ENCODE measurements around the gene ATP6V1G1. TPM values are rescaled to one million over a fixed set of nuclear protein-coding genes. Genes with fewer than 3 reads are reported as not detected.
A peak's percentile ranks its signal among the peaks of the same experiment; 100 is the strongest.

ATP6V1G1 gene
- total and polyA plus RNA-seq, 2 of the 13 experiments (the other 11 are each of a cell fraction or from before 2014, with no cell fraction given): 108 to 158 TPM

DNA sequence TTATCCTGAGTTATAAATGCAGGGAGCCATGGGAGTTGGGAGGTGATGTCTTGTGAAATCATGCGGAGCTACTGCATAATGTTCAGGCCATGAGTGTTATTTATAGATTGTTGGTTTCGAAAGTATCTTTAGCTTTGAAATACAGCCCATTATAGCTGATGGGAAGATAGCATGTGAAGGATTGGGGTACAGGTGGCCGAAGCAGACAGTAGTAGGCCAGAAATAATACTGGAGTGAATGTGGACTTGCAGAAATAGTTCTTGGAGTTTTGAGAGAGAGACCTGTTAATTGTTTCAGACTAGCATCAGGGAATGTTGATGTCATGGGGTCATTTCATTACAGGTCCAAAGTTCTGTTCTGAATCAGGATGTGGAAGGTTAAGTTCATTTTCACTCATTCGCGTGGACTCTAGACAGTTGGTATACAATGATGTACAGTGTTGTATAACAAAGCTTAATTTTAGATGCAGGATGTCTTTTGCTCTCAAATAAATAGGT, 3.8 kb downstream of the ATP6V1G1 start (continued):
- TF ChIP-seq BCLAF1 (IDR thresholded peaks at IDR 0.05): no peak
- no peak for TF ChIP-seq ZKSCAN8 (CRISPR knock-in tag; IDR thresholded peaks at IDR 0.05; ENCODE audit: borderline replicate concordance)
- TF ChIP-seq ZNF777 (CRISPR knock-in tag; IDR thresholded peaks at IDR 0.05): no peak
- TF ChIP-seq RARG (CRISPR knock-in tag; IDR thresholded peaks at IDR 0.05; ENCODE audit: low read depth): no peak
- TF ChIP-seq CEBPB (IDR thresholded peaks at IDR 0.05; ENCODE audit: borderline replicate concordance, low read depth, low read length): peak; percentile 84
- TF ChIP-seq, protein P1, sequence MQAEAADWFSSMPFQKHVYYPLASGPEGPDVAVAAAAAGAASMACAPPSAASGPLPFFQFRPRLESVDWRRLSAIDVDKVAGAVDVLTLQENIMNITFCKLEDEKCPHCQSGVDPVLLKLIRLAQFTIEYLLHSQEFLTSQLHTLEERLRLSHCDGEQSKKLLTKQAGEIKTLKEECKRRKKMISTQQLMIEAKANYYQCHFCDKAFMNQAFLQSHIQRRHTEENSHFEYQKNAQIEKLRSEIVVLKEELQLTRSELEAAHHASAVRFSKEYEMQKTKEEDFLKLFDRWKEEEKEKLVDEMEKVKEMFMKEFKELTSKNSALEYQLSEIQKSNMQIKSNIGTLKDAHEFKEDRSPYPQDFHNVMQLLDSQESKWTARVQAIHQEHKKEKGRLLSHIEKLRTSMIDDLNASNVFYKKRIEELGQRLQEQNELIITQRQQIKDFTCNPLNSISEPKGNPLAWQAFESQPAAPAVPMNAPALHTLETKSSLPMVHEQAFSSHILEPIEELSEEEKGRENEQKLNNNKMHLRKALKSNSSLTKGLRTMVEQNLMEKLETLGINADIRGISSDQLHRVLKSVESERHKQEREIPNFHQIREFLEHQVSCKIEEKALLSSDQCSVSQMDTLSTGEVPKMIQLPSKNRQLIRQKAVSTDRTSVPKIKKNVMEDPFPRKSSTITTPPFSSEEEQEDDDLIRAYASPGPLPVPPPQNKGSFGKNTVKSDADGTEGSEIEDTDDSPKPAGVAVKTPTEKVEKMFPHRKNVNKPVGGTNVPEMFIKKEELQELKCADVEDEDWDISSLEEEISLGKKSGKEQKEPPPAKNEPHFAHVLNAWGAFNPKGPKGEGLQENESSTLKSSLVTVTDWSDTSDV (CRISPR knock-in tag; IDR thresholded peaks at IDR 0.05): no peak
- TF ChIP-seq ZFP1 (CRISPR knock-in tag; IDR thresholded peaks at IDR 0.05): no peak
- no peak for TF ChIP-seq SETDB1 (CRISPR knock-in tag; IDR thresholded peaks at IDR 0.05; ENCODE audit: borderline replicate concordance)
- TF ChIP-seq GABPA (IDR thresholded peaks at IDR 0.05; ENCODE audit: low read depth, low read length): no peak
- TF ChIP-seq GABPA (CRISPR knock-in tag; IDR thresholded peaks at IDR 0.05; ENCODE audit: low read depth): no peak
- TF ChIP-seq TEF (CRISPR knock-in tag; IDR thresholded peaks at IDR 0.05): peak; percentile 84; the same call in 1 of the 2 replicates
- TF ChIP-seq MTA3 (CRISPR knock-in tag; IDR thresholded peaks at IDR 0.05): no peak
- 0 out of 4 replicates have a peak, but pooled peaks of 1 of the 2 experiments have one; percentile 16 for TF ChIP-seq KLF16 (CRISPR knock-in tag; IDR thresholded peaks at IDR 0.05)
- TF ChIP-seq ATM (IDR thresholded peaks at IDR 0.05; ENCODE audit: borderline replicate concordance): peak; percentile 97; the same call in 1 of the 2 replicates
- TF ChIP-seq, protein P2, sequence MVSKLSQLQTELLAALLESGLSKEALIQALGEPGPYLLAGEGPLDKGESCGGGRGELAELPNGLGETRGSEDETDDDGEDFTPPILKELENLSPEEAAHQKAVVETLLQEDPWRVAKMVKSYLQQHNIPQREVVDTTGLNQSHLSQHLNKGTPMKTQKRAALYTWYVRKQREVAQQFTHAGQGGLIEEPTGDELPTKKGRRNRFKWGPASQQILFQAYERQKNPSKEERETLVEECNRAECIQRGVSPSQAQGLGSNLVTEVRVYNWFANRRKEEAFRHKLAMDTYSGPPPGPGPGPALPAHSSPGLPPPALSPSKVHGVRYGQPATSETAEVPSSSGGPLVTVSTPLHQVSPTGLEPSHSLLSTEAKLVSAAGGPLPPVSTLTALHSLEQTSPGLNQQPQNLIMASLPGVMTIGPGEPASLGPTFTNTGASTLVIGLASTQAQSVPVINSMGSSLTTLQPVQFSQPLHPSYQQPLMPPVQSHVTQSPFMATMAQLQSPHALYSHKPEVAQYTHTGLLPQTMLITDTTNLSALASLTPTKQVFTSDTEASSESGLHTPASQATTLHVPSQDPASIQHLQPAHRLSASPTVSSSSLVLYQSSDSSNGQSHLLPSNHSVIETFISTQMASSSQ (IDR thresholded peaks at IDR 0.05; ENCODE audit: low read depth): no peak
- TF ChIP-seq, protein P2 (CRISPR knock-in tag; IDR thresholded peaks at IDR 0.05; ENCODE audit: borderline replicate concordance): no peak
- TF ChIP-seq ATF4 (CRISPR knock-in tag; IDR thresholded peaks at IDR 0.05): no peak
